Measurements from ENCODE around the gene PDZD7.

GRCh38 chr10:100998183-100998990 is 32.5 kb downstream of the PDZD7 start:
- TF ChIP-seq CTCF (conservative IDR thresholded peaks at IDR 0.05; ENCODE audit: low read depth, low read length) (no peak), EZH2 (IDR thresholded peaks at IDR 0.05; ENCODE audit: borderline replicate concordance, low read depth, low read length, poor library complexity, severe bottlenecking) (no peak)

Measured in A673 (cell line).